Fibroblast of pulmonary artery (primary cell): ENCODE measurements around the gene TMEM150C.
A peak's percentile ranks its signal among the peaks of the same experiment; 100 is the strongest.

ENCODE experiments used
- DNase-seq: peaks from one replicate; pipeline ENCODE4 v3.0.0-alpha.2; 2010; ENCODE audit warnings: low read depth
- H3K4me3 ChIP-seq: replicated peaks from 2 replicates; pipeline ENCODE4 v1.5.1; 2011; ENCODE audit warnings: low read depth, mild to moderate bottlenecking, control low read depth, low read length, moderate library complexity
- CTCF ChIP-seq: IDR thresholded peaks from 2 replicates; pipeline ENCODE4 v1.5.1; 2011; ENCODE audit warnings: mild to moderate bottlenecking, control low read depth, low read length, inconsistent platforms; ENCODE audit errors: missing control alignments

Gene TMEM150C

DNA sequence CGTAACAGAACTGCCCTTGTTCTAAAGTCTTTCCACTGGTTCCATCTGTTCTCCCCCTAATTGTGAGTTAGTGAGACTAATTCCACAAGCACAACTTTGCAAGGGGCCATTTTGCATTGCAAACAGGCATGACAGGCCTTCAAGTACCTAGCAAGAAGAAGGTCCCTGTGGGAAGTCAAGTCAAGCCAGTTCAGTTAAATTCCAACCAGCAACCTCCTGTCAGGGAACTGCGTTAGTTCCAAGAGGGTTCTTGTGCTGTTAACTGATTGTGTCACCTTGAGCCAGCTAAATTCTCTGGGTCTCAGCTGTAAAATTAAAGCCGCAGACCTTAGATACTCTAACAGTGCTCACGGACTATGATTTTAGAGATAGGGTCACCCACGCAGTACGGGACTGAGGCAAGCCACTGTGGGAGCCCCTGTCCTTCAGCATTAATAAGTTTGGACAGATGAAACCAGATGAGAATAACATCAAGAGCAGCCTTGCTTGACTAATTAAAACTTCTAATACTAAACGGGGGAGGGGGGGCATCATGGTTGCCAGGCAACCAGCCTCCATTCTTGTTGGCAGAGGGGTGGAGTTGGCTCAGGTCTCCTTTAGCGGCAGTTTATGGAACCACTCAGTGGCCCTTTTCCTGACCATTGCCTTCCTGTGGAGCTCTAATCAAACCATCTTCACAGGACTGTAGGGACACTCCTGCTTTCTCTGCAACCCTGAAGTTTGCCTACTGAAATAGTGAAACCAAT is 24.1 kb upstream of the TMEM150C start:
- DNase-seq: no peak
- no peak for TF ChIP-seq CTCF
- H3K4me3 ChIP-seq: no peak overlapping the region

- DNase-seq: no peak
- no peak overlapping the region for H3K4me3 ChIP-seq
- no peak for TF ChIP-seq CTCF
These were observed 23.1 kb upstream of the TMEM150C start for GRCh38 chr4:82584931-82585330.

DNA sequence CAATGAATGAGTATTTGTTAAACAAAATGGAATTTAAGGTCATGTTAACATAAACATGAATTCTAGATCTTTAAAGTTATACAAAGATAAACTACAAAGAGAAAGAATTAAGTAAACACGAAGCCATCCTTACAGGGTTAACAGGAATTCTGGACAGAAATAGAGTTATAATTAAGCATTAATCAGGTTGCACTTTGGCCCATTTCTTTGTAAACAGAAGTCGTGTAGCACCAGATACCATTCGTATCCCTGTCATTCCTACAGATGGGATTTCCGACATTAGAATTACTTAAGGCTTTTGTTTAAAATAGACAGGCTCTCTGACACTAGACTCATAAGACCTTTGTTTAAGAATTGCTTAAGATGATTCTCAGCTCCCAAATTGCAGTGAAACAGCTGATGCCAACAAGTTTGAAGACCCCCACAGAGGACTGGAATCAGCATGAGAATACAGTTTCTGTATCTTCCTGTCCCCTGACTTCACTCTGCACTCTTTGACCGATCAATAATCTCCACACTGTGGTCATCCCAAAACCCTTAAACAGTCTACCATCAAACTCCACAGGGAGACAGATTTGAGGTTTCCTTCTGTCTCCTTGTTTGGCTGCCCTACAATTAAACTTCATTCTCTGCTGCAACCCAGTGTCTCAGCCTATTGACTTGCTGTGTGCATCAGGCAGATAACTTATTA is 22.3 kb upstream of the TMEM150C start:
- DNase-seq: no peak
- TF ChIP-seq CTCF: no peak

GRCh38 chr4:82579932-82580331 is 18.1 kb upstream of the TMEM150C start:
- DNase-seq: no peak
- H3K4me3 ChIP-seq: no peak overlapping the region
- TF ChIP-seq CTCF: no peak

More for the DNA sequence above, 22.3 kb upstream of the TMEM150C start:
- no peak overlapping the region for H3K4me3 ChIP-seq

GRCh38 chr4:82578935-82579334 is 17.1 kb upstream of the TMEM150C start:
- H3K4me3 ChIP-seq: no peak overlapping the region
- TF ChIP-seq CTCF: peak; percentile 36
- peak; percentile 4 for DNase-seq

DNA sequence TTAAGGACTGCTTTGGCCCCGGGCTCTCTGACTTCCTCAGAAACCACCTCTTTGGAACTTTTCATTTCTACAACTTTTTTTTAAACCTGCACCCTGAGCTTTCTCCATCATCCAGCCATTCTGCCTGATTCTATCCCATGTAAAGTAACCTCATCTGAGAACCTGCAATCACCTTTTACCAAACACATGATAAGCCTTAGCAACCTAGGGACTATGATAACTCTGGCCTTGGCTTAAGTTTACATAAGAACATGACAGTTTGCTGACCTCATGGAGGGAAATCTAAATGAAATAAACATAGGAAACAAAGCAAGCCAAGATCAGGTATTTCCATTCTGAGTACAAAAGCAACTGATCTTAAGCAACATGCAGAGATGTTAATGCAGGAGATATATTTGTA is 15.7 kb upstream of the TMEM150C start:
- TF ChIP-seq CTCF: no peak
- DNase-seq: no peak
- no peak overlapping the region for H3K4me3 ChIP-seq
